ENCODE results near the gene IMPDH2.

GRCh38 chr3:49025005-49025792, 4.0 kb downstream of the IMPDH2 start:
- no peak; a peak in 1 of 3 replicates for TF ChIP-seq POLR2A (IDR thresholded peaks at IDR 0.05; ENCODE audit: control extremely low read depth in 1 of 2, low read depth in 2 of 2, low read length in 2 of 2)
- TF ChIP-seq, protein P1, sequence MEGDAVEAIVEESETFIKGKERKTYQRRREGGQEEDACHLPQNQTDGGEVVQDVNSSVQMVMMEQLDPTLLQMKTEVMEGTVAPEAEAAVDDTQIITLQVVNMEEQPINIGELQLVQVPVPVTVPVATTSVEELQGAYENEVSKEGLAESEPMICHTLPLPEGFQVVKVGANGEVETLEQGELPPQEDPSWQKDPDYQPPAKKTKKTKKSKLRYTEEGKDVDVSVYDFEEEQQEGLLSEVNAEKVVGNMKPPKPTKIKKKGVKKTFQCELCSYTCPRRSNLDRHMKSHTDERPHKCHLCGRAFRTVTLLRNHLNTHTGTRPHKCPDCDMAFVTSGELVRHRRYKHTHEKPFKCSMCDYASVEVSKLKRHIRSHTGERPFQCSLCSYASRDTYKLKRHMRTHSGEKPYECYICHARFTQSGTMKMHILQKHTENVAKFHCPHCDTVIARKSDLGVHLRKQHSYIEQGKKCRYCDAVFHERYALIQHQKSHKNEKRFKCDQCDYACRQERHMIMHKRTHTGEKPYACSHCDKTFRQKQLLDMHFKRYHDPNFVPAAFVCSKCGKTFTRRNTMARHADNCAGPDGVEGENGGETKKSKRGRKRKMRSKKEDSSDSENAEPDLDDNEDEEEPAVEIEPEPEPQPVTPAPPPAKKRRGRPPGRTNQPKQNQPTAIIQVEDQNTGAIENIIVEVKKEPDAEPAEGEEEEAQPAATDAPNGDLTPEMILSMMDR (IDR thresholded peaks at IDR 0.05; ENCODE audit: control extremely low read depth in 1 of 3, insufficient read depth in 1 of 3, low read depth in 1 of 3, low read length in 3 of 3): no peak
- no peak for TF ChIP-seq EP300 (IDR thresholded peaks at IDR 0.05; ENCODE audit: borderline replicate concordance in 1 of 2, low read depth in 2 of 2, low read length in 2 of 2)
- TF ChIP-seq, protein P2, sequence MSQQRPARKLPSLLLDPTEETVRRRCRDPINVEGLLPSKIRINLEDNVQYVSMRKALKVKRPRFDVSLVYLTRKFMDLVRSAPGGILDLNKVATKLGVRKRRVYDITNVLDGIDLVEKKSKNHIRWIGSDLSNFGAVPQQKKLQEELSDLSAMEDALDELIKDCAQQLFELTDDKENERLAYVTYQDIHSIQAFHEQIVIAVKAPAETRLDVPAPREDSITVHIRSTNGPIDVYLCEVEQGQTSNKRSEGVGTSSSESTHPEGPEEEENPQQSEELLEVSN (IDR thresholded peaks at IDR 0.05): no peak
- no peak for TF ChIP-seq CHD2 (IDR thresholded peaks at IDR 0.05; ENCODE audit: low read length)
- TF ChIP-seq ATF3 (IDR thresholded peaks at IDR 0.05; ENCODE audit: insufficient read depth, low read depth, low read length): no peak
- TF ChIP-seq YY1 (IDR thresholded peaks at IDR 0.05; ENCODE audit: low read depth, low read length): no peak
- no peak for TF ChIP-seq RNF2 (IDR thresholded peaks at IDR 0.05; ENCODE audit: borderline replicate concordance, low read depth, low read length, missing control alignments, poor library complexity, severe bottlenecking)
- TF ChIP-seq GABPA (IDR thresholded peaks at IDR 0.05; ENCODE audit: borderline replicate concordance, insufficient read depth, low read length): no peak

Measured in H1 (cell line).